ENCODE data around the gene ARHGAP1.

GRCh38 chr11:46727952-46728658 is 27.7 kb upstream of the ARHGAP1 start:
- TF ChIP-seq EP300 (IDR thresholded peaks at IDR 0.05) (no peak), ELK1 (IDR thresholded peaks at IDR 0.05; ENCODE audit: low read depth, low read length) (no peak), USF2 (IDR thresholded peaks at IDR 0.05) (no peak), CHD2 (IDR thresholded peaks at IDR 0.05; ENCODE audit: low read length, partially characterized antibody) (no peak), HES2 (IDR thresholded peaks at IDR 0.05) (no peak), POLR2A (IDR thresholded peaks at IDR 0.05; ENCODE audit: low read length) (no peak)
- TF ChIP-seq, protein P1, sequence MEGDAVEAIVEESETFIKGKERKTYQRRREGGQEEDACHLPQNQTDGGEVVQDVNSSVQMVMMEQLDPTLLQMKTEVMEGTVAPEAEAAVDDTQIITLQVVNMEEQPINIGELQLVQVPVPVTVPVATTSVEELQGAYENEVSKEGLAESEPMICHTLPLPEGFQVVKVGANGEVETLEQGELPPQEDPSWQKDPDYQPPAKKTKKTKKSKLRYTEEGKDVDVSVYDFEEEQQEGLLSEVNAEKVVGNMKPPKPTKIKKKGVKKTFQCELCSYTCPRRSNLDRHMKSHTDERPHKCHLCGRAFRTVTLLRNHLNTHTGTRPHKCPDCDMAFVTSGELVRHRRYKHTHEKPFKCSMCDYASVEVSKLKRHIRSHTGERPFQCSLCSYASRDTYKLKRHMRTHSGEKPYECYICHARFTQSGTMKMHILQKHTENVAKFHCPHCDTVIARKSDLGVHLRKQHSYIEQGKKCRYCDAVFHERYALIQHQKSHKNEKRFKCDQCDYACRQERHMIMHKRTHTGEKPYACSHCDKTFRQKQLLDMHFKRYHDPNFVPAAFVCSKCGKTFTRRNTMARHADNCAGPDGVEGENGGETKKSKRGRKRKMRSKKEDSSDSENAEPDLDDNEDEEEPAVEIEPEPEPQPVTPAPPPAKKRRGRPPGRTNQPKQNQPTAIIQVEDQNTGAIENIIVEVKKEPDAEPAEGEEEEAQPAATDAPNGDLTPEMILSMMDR (IDR thresholded peaks at IDR 0.05), result no peak
- TF ChIP-seq, protein P2, sequence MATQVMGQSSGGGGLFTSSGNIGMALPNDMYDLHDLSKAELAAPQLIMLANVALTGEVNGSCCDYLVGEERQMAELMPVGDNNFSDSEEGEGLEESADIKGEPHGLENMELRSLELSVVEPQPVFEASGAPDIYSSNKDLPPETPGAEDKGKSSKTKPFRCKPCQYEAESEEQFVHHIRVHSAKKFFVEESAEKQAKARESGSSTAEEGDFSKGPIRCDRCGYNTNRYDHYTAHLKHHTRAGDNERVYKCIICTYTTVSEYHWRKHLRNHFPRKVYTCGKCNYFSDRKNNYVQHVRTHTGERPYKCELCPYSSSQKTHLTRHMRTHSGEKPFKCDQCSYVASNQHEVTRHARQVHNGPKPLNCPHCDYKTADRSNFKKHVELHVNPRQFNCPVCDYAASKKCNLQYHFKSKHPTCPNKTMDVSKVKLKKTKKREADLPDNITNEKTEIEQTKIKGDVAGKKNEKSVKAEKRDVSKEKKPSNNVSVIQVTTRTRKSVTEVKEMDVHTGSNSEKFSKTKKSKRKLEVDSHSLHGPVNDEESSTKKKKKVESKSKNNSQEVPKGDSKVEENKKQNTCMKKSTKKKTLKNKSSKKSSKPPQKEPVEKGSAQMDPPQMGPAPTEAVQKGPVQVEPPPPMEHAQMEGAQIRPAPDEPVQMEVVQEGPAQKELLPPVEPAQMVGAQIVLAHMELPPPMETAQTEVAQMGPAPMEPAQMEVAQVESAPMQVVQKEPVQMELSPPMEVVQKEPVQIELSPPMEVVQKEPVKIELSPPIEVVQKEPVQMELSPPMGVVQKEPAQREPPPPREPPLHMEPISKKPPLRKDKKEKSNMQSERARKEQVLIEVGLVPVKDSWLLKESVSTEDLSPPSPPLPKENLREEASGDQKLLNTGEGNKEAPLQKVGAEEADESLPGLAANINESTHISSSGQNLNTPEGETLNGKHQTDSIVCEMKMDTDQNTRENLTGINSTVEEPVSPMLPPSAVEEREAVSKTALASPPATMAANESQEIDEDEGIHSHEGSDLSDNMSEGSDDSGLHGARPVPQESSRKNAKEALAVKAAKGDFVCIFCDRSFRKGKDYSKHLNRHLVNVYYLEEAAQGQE (IDR thresholded peaks at IDR 0.05), result no peak
